NOMO-1 (cell line): ENCODE measurements around the gene RUNX1.

Experiments
- DNase-seq, 2 experiments: peaks; one replicate each; lab custom pipeline; 2025; ENCODE audit not compliant: unreplicated experiment in 2 of 2; lab: John Stamatoyannopoulos, UW

RUNX1 gene

GRCh38 chr21:34927992-34928391 is 121.1 kb downstream of the RUNX1 start:
- DNase-seq, result no peak

- peak in 1 of 2 experiments; percentile 19 for DNase-seq
Observed at GRCh38 chr21:34926803-34927467, 122.2 kb downstream of the RUNX1 start.

GRCh38 chr21:34925597-34925996 is 123.5 kb downstream of the RUNX1 start:
- DNase-seq, result no peak

- DNase-seq, result peak; percentile 33 to 79
Observed at GRCh38 chr21:34924771-34925419, 124.2 kb downstream of the RUNX1 start.

- DNase-seq, result no peak
Observed at GRCh38 chr21:34924194-34924593, 124.9 kb downstream of the RUNX1 start.

- DNase-seq, result no peak
Observed at GRCh38 chr21:34923626-34924025, 125.5 kb downstream of the RUNX1 start.

- no peak for DNase-seq
Observed at GRCh38 chr21:34923202-34923601, 125.9 kb downstream of the RUNX1 start.

- no peak for DNase-seq
Observed at GRCh38 chr21:34922479-34922878, 126.6 kb downstream of the RUNX1 start.

- no peak for DNase-seq
Observed at GRCh38 chr21:34921151-34921550, 128.0 kb downstream of the RUNX1 start.

- no peak for DNase-seq
Observed at GRCh38 chr21:34919406-34919805, 129.7 kb downstream of the RUNX1 start.

- DNase-seq, result no peak
Observed at GRCh38 chr21:34916446-34916845, 132.7 kb downstream of the RUNX1 start.

GRCh38 chr21:34915364-34915841 is 133.7 kb downstream of the RUNX1 start:
- DNase-seq, result no peak

- no peak for DNase-seq
Observed at GRCh38 chr21:34914239-34914638, 134.9 kb downstream of the RUNX1 start.

- DNase-seq, result no peak
Observed at GRCh38 chr21:34913811-34914210, 135.3 kb downstream of the RUNX1 start.

GRCh38 chr21:34912022-34912945 is 136.8 kb downstream of the RUNX1 start:
- no peak for DNase-seq

GRCh38 chr21:34911360-34911759 is 137.7 kb downstream of the RUNX1 start:
- peak; percentile 72 to 79 for DNase-seq

- no peak for DNase-seq
Observed at GRCh38 chr21:34910396-34910795, 138.7 kb downstream of the RUNX1 start.

- DNase-seq, result peak; percentile 12 to 43
Observed at GRCh38 chr21:34909492-34910292, 139.4 kb downstream of the RUNX1 start.

- DNase-seq, result peak; percentile 92 to 97
Observed at GRCh38 chr21:34908419-34909055, 140.6 kb downstream of the RUNX1 start.
